GM20000 (cell line): ENCODE measurements around the gene CRELD2.
A peak's percentile ranks its signal among the peaks of the same experiment; 100 is the strongest.

Experiments
- DNase-seq: peaks from one replicate; pipeline ENCODE4 v3.0.0; 2012; ENCODE audit warnings: low spot score
- CTCF ChIP-seq: IDR thresholded peaks from 2 replicates; pipeline ENCODE4 v1.5.1; 2012; ENCODE audit warnings: mild to moderate bottlenecking, control low read depth; ENCODE audit errors: extremely low read depth, missing control alignments

Gene CRELD2

GRCh38 chr22:49959782-49960158 is 41.3 kb downstream of the CRELD2 start:
- no peak for TF ChIP-seq CTCF
- DNase-seq, result no peak

- DNase-seq, result peak; percentile 99
These were observed 41.9 kb downstream of the CRELD2 start, which contains the start of gene PIM3 for GRCh38 chr22:49960159-49961004. PIM3 (plus strand) TSS chr22:49960772; CDS start chr22:49960948, 176 bp downstream.

DNA sequence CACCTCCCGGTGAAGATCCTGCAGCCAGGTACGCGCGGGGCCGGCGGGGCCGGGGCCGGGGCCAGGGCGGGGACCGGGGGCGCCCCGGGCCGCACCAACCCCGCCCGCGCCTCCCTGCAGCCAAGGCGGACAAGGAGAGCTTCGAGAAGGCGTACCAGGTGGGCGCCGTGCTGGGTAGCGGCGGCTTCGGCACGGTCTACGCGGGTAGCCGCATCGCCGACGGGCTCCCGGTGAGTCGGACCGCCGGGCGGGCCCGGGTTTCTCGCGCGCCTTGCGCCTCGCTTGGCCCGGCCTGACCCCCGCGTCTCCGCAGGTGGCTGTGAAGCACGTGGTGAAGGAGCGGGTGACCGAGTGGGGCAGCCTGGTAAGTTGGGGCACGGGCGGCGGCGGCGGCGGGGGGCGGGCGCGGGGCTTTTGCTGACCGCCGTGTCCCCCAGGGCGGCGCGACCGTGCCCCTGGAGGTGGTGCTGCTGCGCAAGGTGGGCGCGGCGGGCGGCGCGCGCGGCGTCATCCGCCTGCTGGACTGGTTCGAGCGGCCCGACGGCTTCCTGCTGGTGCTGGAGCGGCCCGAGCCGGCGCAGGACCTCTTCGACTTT is 42.7 kb downstream of the CRELD2 start:
- no peak for TF ChIP-seq CTCF
- peak; percentile 60 for DNase-seq

More at GRCh38 chr22:49960159-49961004, 41.9 kb downstream of the CRELD2 start, which contains the start of gene PIM3:
- no peak for TF ChIP-seq CTCF

GRCh38 chr22:49961601-49962011 is 43.2 kb downstream of the CRELD2 start:
- no peak for TF ChIP-seq CTCF
- no peak for DNase-seq

- TF ChIP-seq CTCF, result no peak
- peak; percentile 89 for DNase-seq
These were observed 43.7 kb downstream of the CRELD2 start for GRCh38 chr22:49962012-49962750.

DNA sequence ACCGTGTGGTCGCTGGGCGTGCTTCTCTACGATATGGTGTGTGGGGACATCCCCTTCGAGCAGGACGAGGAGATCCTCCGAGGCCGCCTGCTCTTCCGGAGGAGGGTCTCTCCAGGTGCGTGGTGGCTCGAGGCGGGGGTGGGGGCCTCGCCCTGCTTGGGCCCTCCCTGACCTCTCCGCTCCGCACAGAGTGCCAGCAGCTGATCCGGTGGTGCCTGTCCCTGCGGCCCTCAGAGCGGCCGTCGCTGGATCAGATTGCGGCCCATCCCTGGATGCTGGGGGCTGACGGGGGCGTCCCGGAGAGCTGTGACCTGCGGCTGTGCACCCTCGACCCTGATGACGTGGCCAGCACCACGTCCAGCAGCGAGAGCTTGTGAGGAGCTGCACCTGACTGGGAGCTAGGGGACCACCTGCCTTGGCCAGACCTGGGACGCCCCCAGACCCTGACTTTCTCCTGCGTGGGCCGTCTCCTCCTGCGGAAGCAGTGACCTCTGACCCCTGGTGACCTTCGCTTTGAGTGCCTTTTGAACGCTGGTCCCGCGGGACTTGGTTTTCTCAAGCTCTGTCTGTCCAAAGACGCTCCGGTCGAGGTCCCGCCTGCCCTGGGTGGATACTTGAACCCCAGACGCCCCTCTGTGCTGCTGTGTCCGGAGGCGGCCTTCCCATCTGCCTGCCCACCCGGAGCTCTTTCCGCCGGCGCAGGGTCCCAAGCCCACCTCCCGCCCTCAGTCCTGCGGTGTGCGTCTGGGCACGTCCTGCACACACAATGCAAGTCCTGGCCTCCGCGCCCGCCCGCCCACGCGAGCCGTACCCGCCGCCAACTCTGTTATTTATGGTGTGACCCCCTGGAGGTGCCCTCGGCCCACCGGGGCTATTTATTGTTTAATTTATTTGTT is 44.6 kb downstream of the CRELD2 start:
- DNase-seq, result no peak
- TF ChIP-seq CTCF, result no peak
